Common myeloid progenitor, CD34-positive (primary cell): ENCODE data around the gene ENTPD5.

Experiments used
- CTCF ChIA-PET: fragments of 350-600 bp; sonication (Branson Sonifier 250); formaldehyde crosslinking; loops from one replicate; lab custom pipeline; 2021; ENCODE audit warnings: antibody characterized with exemption; lab: Charles Lee
- POLR2A ChIA-PET: fragments of 350-600 bp; sonication (Branson Sonifier 250); formaldehyde crosslinking; loops from one replicate; lab custom pipeline; 2021; ENCODE audit warnings: antibody characterized with exemption; lab: Charles Lee
- DNase-seq, 3 donors: peaks; one replicate each; pipeline versions ENCODE4 v3.0.0 to v3.0.0-alpha.2; 2013
- H3K27ac ChIP-seq, 2 experiments: 1 replicate in 1 of 2; 2 replicates in 1 of 2; pipeline ENCODE4 v1.7.0; 2013; ENCODE audit warnings: inconsistent platforms in 2 of 2, low read length in 2 of 2, mild to moderate bottlenecking in 2 of 2, low read depth in 1 of 2, moderate library complexity in 1 of 2; ENCODE audit not compliant: severe bottlenecking in 2 of 2, insufficient read depth in 1 of 2, poor library complexity in 1 of 2
- H3K27me3 ChIP-seq, 5 experiments: replicated peaks in 2 of 5; 1 replicate in 3 of 5; 2 replicates in 2 of 5; pipeline versions ENCODE4 v1.6.1 to v1.7.0; 2013; ENCODE audit warnings: low read length in 4 of 5, mild to moderate bottlenecking in 2 of 5, moderate library complexity in 2 of 5, inconsistent platforms in 1 of 5; ENCODE audit not compliant: insufficient read depth in 5 of 5, control insufficient read depth in 4 of 5
- H3K36me3 ChIP-seq, 4 experiments: 1 replicate in 2 of 4; 2 replicates in 2 of 4; pipeline versions ENCODE4 v1.6.1 to v1.7.0; 2013; ENCODE audit warnings: low read length in 3 of 4, control low read depth in 1 of 4, mild to moderate bottlenecking in 1 of 4; ENCODE audit not compliant: control insufficient read depth in 4 of 4, insufficient read depth in 4 of 4
- H3K4me1 ChIP-seq, 4 experiments: 1 replicate in 3 of 4; 2 replicates in 1 of 4; pipeline versions ENCODE4 v1.6.1 to v1.7.1; 2013; ENCODE audit warnings: low read length in 3 of 4, mild to moderate bottlenecking in 3 of 4, control low read depth in 1 of 4, inconsistent platforms in 1 of 4, moderate library complexity in 1 of 4; ENCODE audit not compliant: control insufficient read depth in 4 of 4, insufficient read depth in 4 of 4; ENCODE audit errors: control extremely low read depth in 1 of 4
- H3K4me3 ChIP-seq, 7 experiments: 1 replicate in 4 of 7; 2 replicates in 3 of 7; pipeline versions ENCODE4 v1.5.1 to v1.7.0; 2013; ENCODE audit warnings: mild to moderate bottlenecking in 7 of 7, low read length in 6 of 7, moderate library complexity in 6 of 7, inconsistent platforms in 2 of 7, low read depth in 2 of 7, control low read depth in 1 of 7; ENCODE audit not compliant: insufficient read depth in 4 of 7, control insufficient read depth in 1 of 7; ENCODE audit errors: extremely low read depth in 1 of 7
- H3K9me3 ChIP-seq, 5 experiments: 1 replicate in 4 of 5; 2 replicates in 1 of 5; pipeline versions ENCODE4 v1.6.1 to v1.7.1; 2013; ENCODE audit warnings: low read length in 4 of 5, mild to moderate bottlenecking in 2 of 5, inconsistent platforms in 1 of 5, low read depth in 1 of 5, moderate library complexity in 1 of 5; ENCODE audit not compliant: control insufficient read depth in 4 of 5, insufficient read depth in 2 of 5; ENCODE audit errors: control extremely low read depth in 1 of 5
- WGBS: methylation state at CpG from one replicate; pipeline ENCODE4 v1.1.5; 2013; ENCODE audit not compliant: insufficient coverage; 5-methylcytosine and 5-hydroxymethylcytosine counted together

The ENTPD5 gene

GRCh38 chr14:74048281-74048680, 29.2 kb upstream of the ENTPD5 start:
- DNase-seq = no peak
- H3K36me3 ChIP-seq = peaks cover 0 to 3% (median 0%) of the 10 kb centered on the region in 4 experiments
- CTCF ChIA-PET = interaction anchor here (1.3 to 2.0 kb wide), 4 partner anchors 8 to 17 kb away, joined by 3 to 5 read pairs (median 4); no protein-coding TSS in a partner anchor
- peaks cover 0 to 6% (median 1%) of the 10 kb centered on the region in 4 experiments for H3K4me1 ChIP-seq
- H3K9me3 ChIP-seq = no peaks in the 10 kb centered on the region
- H3K27me3 ChIP-seq = no peaks in the 10 kb centered on the region
- H3K27ac ChIP-seq = no peak overlapping the region
- 100% methylated on average over 2 of the region's 3 CpGs for WGBS
- no peak overlapping the region for H3K4me3 ChIP-seq
- POLR2A ChIA-PET = interaction anchor here (0.6 kb wide), 1 partner anchor 56 kb away, joined by 9 read pairs; no protein-coding TSS in a partner anchor

DNA sequence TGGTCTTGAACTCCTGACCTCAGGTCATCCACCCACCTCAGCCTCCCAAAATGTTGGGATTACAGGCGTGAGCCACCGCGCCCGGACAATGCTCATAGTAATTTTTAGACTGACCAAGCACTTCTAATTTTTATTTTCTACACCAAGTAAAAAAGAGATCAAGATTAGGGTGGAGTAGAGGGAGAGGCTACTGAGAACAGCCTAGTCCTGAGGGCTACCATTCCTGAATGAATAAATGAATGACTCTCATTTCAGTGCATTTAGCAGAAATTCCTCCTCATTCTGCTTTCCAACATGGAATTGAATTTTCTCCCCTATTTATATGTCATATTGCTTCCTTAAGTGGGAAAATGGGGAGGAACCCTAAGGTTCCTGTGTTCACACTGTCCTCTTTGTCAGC, 26.4 kb upstream of the ENTPD5 start:
- Histone ChIP-seq H3K27ac (no peak overlapping the region), H3K27me3 (no peaks in the 10 kb centered on the region), H3K36me3 (peaks cover 0 to 3% (median 0%) of the 10 kb centered on the region in 4 experiments), H3K9me3 (no peaks in the 10 kb centered on the region), H3K4me3 (no peak overlapping the region), H3K4me1 (peaks cover 0 to 6% (median 1%) of the 10 kb centered on the region in 4 experiments)
- WGBS = no CpG with 5 or more reads among the region's 4 CpGs
- DNase-seq = no peak
- ChIA-PET CTCF (no interaction called here), POLR2A (no interaction called here)

GRCh38 chr14:74042296-74042695, 23.2 kb upstream of the ENTPD5 start:
- Histone ChIP-seq H3K27me3 (no peaks in the 10 kb centered on the region), H3K36me3 (no peaks in the 10 kb centered on the region), H3K9me3 (no peaks in the 10 kb centered on the region), H3K4me1 (peaks cover 0 to 2% (median 0%) of the 10 kb centered on the region in 4 experiments), H3K4me3 (no peak overlapping the region), H3K27ac (no peak overlapping the region)
- no peak for DNase-seq
- WGBS = no CpG with 5 or more reads among the region's 2 CpGs
- POLR2A ChIA-PET = no interaction called here
- CTCF ChIA-PET = interaction anchor here (1.2 kb wide), 1 partner anchor 24 kb away, joined by 5 read pairs; no protein-coding TSS in a partner anchor

DNA sequence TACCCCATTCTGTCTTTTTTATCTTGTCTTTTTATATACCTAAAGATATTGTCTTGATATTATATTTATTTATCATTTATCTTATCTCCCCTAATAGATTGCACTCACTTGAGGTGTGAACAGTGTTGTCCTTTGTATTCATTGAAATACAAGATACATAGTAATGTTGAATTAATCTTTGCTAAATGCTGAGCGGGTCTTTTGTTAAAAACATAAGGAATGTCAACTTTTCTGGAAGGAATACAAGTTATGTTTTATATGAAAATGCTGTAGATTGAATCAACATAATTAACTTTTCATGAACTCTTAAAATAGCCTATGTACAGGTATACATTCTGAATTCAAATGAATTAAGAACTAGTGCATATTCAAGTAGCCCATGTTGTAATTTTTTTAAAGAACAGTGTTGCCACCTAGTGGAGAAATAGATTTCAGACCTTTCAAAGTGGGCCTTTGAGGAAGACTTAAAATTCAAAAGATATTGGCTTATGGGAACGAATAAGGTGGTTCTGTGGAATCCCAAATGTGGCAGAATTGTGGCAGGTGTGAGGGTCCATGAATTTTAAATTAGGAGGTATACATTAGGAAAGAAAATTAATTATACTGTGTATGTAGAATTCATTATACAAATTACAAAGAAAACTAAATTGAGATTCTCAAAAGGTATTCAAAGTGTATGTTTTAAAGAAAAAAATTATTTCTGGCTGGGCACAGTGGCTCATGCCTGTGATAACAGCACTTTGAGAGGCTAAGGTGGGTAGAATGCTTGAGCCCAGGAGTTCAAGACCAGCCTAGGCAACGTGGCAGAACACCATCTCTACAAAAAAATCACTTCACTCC, 19.2 kb upstream of the ENTPD5 start:
- no peak overlapping the region for H3K4me3 ChIP-seq
- POLR2A ChIA-PET = no interaction called here
- H3K4me1 ChIP-seq = peaks cover 0 to 2% (median 0%) of the 10 kb centered on the region in 4 experiments
- no peaks in the 10 kb centered on the region for H3K9me3 ChIP-seq
- H3K27ac ChIP-seq = no peak overlapping the region
- WGBS = no CpG with 5 or more reads among the region's 3 CpGs
- CTCF ChIA-PET = interaction anchor here (0.8 to 1.1 kb wide), 3 partner anchors 11 to 23 kb away, joined by 3 to 4 read pairs (median 3); no protein-coding TSS in a partner anchor
- peak; percentile 55 to 73 (median 64) for DNase-seq
- no peaks in the 10 kb centered on the region for H3K27me3 ChIP-seq
- H3K36me3 ChIP-seq = no peaks in the 10 kb centered on the region

- CTCF ChIA-PET = no interaction called here
- Histone ChIP-seq H3K27me3 (no peaks in the 10 kb centered on the region), H3K4me3 (no peak overlapping the region), H3K36me3 (no peaks in the 10 kb centered on the region), H3K4me1 (peaks cover 0 to 2% (median 0%) of the 10 kb centered on the region in 4 experiments), H3K9me3 (no peaks in the 10 kb centered on the region), H3K27ac (no peak overlapping the region)
- POLR2A ChIA-PET = no interaction called here
- 100% methylated on average over 2 of the region's 4 CpGs for WGBS
- no peak for DNase-seq
These were observed 16.5 kb upstream of the ENTPD5 start for GRCh38 chr14:74035556-74035955.

DNA sequence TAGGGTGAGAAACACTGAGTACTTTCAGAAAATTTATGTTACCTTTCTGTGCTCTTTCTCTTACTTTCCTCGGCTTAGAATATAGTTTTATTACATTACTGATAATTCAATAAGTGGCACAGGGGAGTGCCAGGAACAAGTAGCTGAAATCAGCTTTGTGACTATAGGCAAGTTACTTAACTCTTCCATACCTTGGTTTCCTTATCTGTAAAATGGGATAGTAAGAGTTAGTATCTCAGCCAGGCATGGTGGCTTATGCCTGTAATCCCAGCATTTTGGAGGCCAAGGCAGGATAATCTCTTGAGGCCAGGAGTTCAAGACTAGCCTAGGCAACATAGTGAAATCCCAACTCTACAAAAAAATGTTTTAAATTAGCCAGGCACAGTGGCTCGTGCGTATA, 15.5 kb upstream of the ENTPD5 start:
- no peaks in the 10 kb centered on the region for H3K9me3 ChIP-seq
- H3K4me3 ChIP-seq = no peak overlapping the region
- ChIA-PET POLR2A (no interaction called here), CTCF (no interaction called here)
- H3K4me1 ChIP-seq = no peaks in the 10 kb centered on the region
- 100% methylated on average over 2 of the region's 3 CpGs for WGBS
- no peak for DNase-seq
- no peaks in the 10 kb centered on the region for H3K36me3 ChIP-seq
- no peak overlapping the region for H3K27ac ChIP-seq
- H3K27me3 ChIP-seq = no peaks in the 10 kb centered on the region

DNA sequence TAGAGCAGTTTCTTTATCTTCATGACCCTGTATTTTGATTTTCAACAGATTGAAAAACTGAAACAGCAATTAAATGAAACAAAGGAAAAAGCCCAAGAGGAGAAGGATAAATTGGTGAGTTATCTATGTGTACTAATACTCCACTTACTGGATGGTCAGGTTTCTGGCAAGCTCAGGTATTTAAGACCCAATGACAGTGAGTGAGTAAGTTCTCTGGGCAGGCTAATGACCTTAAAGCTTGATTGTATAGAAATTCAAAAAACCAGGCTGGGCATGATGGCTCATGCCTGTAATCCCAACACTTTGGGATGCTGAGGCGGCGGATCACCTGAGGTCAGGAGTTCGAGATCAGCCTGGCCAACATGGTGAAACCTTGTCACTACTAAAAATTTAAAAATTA, 10.0 kb upstream of the ENTPD5 start:
- Histone ChIP-seq H3K27me3 (no peaks in the 10 kb centered on the region), H3K4me3 (no peak overlapping the region), H3K9me3 (no peaks in the 10 kb centered on the region), H3K36me3 (no peaks in the 10 kb centered on the region), H3K4me1 (no peaks in the 10 kb centered on the region), H3K27ac (no peak overlapping the region)
- 100% methylated on average over 1 of the region's 3 CpGs for WGBS
- ChIA-PET POLR2A (no interaction called here), CTCF (no interaction called here)
- DNase-seq = no peak
